Left ventricle myocardium inferior (tissue), 1 donor: ENCODE results near the gene ISG15. TPM values are rescaled to one million over a fixed set of nuclear protein-coding genes. Genes with fewer than 3 reads are reported as not detected.

Experiments used
- DNase-seq: peaks from one replicate; pipeline ENCODE4 v3.0.0-alpha.2; 2020
- H3K27ac ChIP-seq: fragments of 200-600 bp; replicated peaks from 2 replicates; pipeline ENCODE4 v1.8.0; 2021
- H3K27me3 ChIP-seq: fragments of 200-600 bp; 2 replicates; pipeline ENCODE4 v1.8.0; 2021; ENCODE audit warnings: low read depth
- H3K36me3 ChIP-seq: fragments of 200-600 bp; 2 replicates; pipeline ENCODE4 v1.8.0; 2021
- H3K4me1 ChIP-seq: fragments of 200-600 bp; 2 replicates; pipeline ENCODE4 v1.8.0; 2021
- H3K4me3 ChIP-seq: fragments of 200-600 bp; 2 replicates; pipeline ENCODE4 v1.8.0; 2021; ENCODE audit warnings: mild to moderate bottlenecking, moderate library complexity
- H3K9me3 ChIP-seq: fragments of 200-600 bp; replicated peaks from 2 replicates; pipeline ENCODE4 v1.8.0; 2021
- intact Hi-C: fragments of 100-400 bp; cut with micrococcal nuclease; formaldehyde crosslinking; loops from one replicate; pipeline ENCODE4 v1.11.0; 2022
- total RNA-seq: library from RNA; stranded (reverse); fragmentation: NEBNext Ultra II Directional; extraction: Animal tissue kit (Norgen Biotek cat#: 25700); gene quantifications from one replicate; pipeline ENCODE4 v1.2.1, GENCODE V29; 2021
- TF ChIP-seq, protein P1 (sequence below): fragments of 200-600 bp; IDR thresholded peaks from 2 replicates; pipeline ENCODE4 v1.8.0; 2021; ENCODE audit warnings: antibody characterized with exemption, mild to moderate bottlenecking, borderline replicate concordance
- donor health status: DM: no; HTN: yes; CAD: no; lungs with severe emphysema.

ISG15 gene
- total RNA-seq, 1 donor from 2014 or later, result 14.5 TPM

DNA sequence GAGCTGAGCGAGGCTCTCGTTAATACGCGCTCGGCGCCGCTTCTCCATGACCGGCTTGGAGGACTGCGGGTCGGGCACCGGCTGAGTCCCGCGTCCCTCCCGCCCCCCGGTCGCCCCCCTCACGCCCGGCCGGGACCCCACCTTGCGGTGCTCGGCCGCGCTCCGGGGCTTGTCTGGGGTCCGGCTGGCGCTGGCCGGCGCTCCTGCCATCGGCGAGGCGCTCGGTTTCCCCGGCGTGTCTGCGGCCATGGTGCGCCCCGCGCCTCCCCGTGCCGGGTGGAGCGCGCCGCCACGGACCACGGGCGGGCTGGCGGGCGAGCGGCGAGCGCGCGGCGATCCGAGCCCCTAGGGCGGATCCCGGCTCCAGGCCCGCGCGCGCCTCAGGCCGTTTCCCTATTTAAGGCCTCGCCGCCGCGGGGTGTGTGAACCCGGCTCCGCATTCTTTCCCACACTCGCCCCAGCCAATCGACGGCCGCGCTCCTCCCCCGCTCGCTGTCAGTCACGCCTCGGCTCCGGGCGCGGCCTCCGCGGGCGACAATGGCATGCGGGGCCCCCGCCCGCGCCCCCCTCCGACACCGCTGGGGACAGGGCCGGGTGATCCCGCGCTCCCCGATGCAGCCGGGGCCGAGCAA lies 13.5 kb upstream of the ISG15 start, which contains the start of gene HES4:
HES4 (minus strand) TSS at position 373 of the 632 bp plus-strand sequence; CDS start at position 249, 124 bp downstream.
- H3K9me3 ChIP-seq, result no peaks in the 10 kb centered on the region
- DNase-seq, result peak; percentile 95
- no peaks in the 10 kb centered on the region for H3K27me3 ChIP-seq
- H3K27ac ChIP-seq, result peak within 1 kb of the TSS; percentile 99
- intact Hi-C loops, result no loop called here
- H3K36me3 ChIP-seq, result no peaks in the 10 kb centered on the region
- peak within 1 kb of the TSS; percentile 77 for H3K4me3 ChIP-seq
- TF ChIP-seq, protein P1, sequence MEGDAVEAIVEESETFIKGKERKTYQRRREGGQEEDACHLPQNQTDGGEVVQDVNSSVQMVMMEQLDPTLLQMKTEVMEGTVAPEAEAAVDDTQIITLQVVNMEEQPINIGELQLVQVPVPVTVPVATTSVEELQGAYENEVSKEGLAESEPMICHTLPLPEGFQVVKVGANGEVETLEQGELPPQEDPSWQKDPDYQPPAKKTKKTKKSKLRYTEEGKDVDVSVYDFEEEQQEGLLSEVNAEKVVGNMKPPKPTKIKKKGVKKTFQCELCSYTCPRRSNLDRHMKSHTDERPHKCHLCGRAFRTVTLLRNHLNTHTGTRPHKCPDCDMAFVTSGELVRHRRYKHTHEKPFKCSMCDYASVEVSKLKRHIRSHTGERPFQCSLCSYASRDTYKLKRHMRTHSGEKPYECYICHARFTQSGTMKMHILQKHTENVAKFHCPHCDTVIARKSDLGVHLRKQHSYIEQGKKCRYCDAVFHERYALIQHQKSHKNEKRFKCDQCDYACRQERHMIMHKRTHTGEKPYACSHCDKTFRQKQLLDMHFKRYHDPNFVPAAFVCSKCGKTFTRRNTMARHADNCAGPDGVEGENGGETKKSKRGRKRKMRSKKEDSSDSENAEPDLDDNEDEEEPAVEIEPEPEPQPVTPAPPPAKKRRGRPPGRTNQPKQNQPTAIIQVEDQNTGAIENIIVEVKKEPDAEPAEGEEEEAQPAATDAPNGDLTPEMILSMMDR, result no peak
- H3K4me1 ChIP-seq, result peaks cover 54% of the 10 kb centered on the region

DNA sequence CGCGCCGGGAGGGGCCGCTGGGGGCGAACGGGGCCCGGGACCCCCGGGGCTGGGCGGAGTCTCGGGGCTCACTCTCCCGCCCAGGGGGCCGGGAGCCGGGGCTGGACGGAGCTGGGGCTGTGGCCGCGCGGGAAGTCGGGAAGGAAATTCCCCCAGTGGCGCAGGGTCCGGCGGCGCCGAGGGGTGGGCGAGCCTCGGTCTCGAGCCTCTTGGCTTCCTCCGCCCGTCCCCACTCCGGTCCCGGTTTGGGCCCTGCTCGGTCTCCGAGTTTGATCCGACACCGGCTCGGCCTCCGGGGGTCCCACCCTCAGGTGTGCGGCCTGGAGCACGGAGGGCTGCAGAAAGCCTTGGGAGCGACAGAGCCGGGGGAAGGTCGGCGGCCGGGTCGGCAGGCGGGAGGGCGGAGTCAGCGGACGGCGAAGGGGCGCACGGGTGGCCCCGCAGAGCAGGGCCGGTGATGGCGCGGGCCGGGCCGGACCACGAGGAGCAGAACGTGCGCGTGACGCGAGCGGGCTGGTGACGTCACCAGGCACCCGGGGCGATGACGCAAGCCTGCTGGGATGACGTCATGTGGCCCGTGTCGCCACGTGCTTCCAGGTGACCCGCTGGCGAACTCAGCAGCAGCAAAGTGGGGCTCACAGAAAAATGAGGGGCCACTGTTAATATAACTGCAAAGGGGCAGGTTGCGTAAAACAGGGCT lies 12.8 kb upstream of the ISG15 start:
- no peaks in the 10 kb centered on the region for H3K9me3 ChIP-seq
- intact Hi-C loops, result no loop called here
- no peaks in the 10 kb centered on the region for H3K27me3 ChIP-seq
- peak overlapping the region; percentile 77 for H3K4me3 ChIP-seq
- DNase-seq, result peak; percentile 81
- H3K27ac ChIP-seq, result peak overlapping the region; percentile 99
- peaks cover 61% of the 10 kb centered on the region for H3K4me1 ChIP-seq
- TF ChIP-seq, protein P1, result no peak
- H3K36me3 ChIP-seq, result no peaks in the 10 kb centered on the region

- intact Hi-C loops, result no loop called here
- Histone ChIP-seq H3K4me1 (peaks cover 68% of the 10 kb centered on the region), H3K27ac (peak overlapping the region; percentile 99), H3K4me3 (peak overlapping the region; percentile 77), H3K27me3 (no peaks in the 10 kb centered on the region), H3K9me3 (no peaks in the 10 kb centered on the region), H3K36me3 (no peaks in the 10 kb centered on the region)
- DNase-seq, result no peak
- TF ChIP-seq, protein P1, result no peak
Measured at GRCh38 chr1:1001057-1001783, 12.1 kb upstream of the ISG15 start.

- peaks cover 53% of the 10 kb centered on the region for H3K4me1 ChIP-seq
- H3K9me3 ChIP-seq, result no peaks in the 10 kb centered on the region
- H3K4me3 ChIP-seq, result no peak overlapping the region
- no peaks in the 10 kb centered on the region for H3K36me3 ChIP-seq
- no peaks in the 10 kb centered on the region for H3K27me3 ChIP-seq
- no peak for DNase-seq
- no peak overlapping the region for H3K27ac ChIP-seq
- intact Hi-C loops, result no loop called here
- TF ChIP-seq, protein P1, result no peak
Measured at GRCh38 chr1:1003618-1004419, 9.5 kb upstream of the ISG15 start.

- intact Hi-C loops, result no loop called here
- Histone ChIP-seq H3K36me3 (no peaks in the 10 kb centered on the region), H3K27ac (no peak overlapping the region), H3K4me3 (no peak overlapping the region), H3K9me3 (no peaks in the 10 kb centered on the region), H3K27me3 (no peaks in the 10 kb centered on the region), H3K4me1 (peaks cover 48% of the 10 kb centered on the region)
- DNase-seq, result no peak
- TF ChIP-seq, protein P1, result no peak
Measured at GRCh38 chr1:1004420-1004779, 8.9 kb upstream of the ISG15 start.
